Astrocyte (in vitro differentiated cells and primary cell): ENCODE measurements around the gene OR56A1. TPM values are rescaled to one million over a fixed set of nuclear protein-coding genes. Genes with fewer than 3 reads are reported as not detected.

Experiments used
- DNase-seq: peaks from one replicate; pipeline ENCODE4 v3.0.0-alpha.2; 2010; ENCODE audit warnings: low read depth
- FAIRE-seq: peaks from 2 replicates; lab custom pipeline; 2011; peaks lifted over from hg19 to GRCh38; lab: Jason Lieb, UNC
- H2AFZ ChIP-seq: 2 replicates; pipeline ENCODE4 v1.6.0; 2012; ENCODE audit warnings: low read depth, low read length, inconsistent platforms
- H3K27ac ChIP-seq: 2 replicates; pipeline ENCODE4 v1.5.1; 2011; ENCODE audit warnings: low read depth, low read length, inconsistent platforms
- H3K27me3 ChIP-seq: 2 replicates; pipeline ENCODE4 v1.6.0; 2011; ENCODE audit warnings: low read length, inconsistent platforms; ENCODE audit not compliant: insufficient read depth
- H3K36me3 ChIP-seq: 2 replicates; pipeline ENCODE4 v1.5.1; 2011; ENCODE audit warnings: low read length, inconsistent platforms; ENCODE audit not compliant: insufficient read depth
- H3K4me1 ChIP-seq: 2 replicates; pipeline ENCODE4 v1.5.1; 2011; ENCODE audit warnings: low read length, inconsistent platforms; ENCODE audit not compliant: insufficient read depth
- H3K4me2 ChIP-seq: 2 replicates; pipeline ENCODE4 v1.6.0; 2012; ENCODE audit warnings: low read length, inconsistent platforms
- H3K4me3 ChIP-seq: 2 replicates; pipeline ENCODE4 v1.5.1; 2011; ENCODE audit warnings: low read depth, mild to moderate bottlenecking, low read length, inconsistent platforms; ENCODE audit not compliant: insufficient read depth
- H3K79me2 ChIP-seq: 2 replicates; pipeline ENCODE4 v1.6.0; 2012; ENCODE audit warnings: mild to moderate bottlenecking, low read length, inconsistent platforms; ENCODE audit not compliant: insufficient read depth
- H3K9ac ChIP-seq: 2 replicates; pipeline ENCODE4 v1.6.0; 2012; ENCODE audit warnings: mild to moderate bottlenecking, low read length, inconsistent platforms
- H3K9me3 ChIP-seq: 2 replicates; pipeline ENCODE4 v1.5.1; 2012; ENCODE audit warnings: low read depth, mild to moderate bottlenecking, low read length, inconsistent platforms; ENCODE audit not compliant: insufficient read depth
- H4K20me1 ChIP-seq: 2 replicates; pipeline ENCODE4 v1.6.0; 2012; ENCODE audit warnings: low read length, inconsistent platforms; ENCODE audit not compliant: insufficient read depth
- H3K27ac Mint-ChIP-seq: one replicate; pipeline ENCODE4 v1.8.0; 2021; ENCODE audit warnings: mild to moderate bottlenecking, mixed read lengths; ENCODE audit not compliant: unreplicated experiment
- H3K27me3 Mint-ChIP-seq: one replicate; pipeline ENCODE4 v1.8.0; 2021; ENCODE audit warnings: low read depth, mixed read lengths; ENCODE audit not compliant: unreplicated experiment
- H3K36me3 Mint-ChIP-seq: one replicate; pipeline ENCODE4 v1.8.0; 2021; ENCODE audit warnings: low read depth, mixed read lengths; ENCODE audit not compliant: unreplicated experiment
- H3K4me1 Mint-ChIP-seq: one replicate; pipeline ENCODE4 v1.8.0; 2021; ENCODE audit warnings: low read depth, mixed read lengths; ENCODE audit not compliant: unreplicated experiment
- H3K4me3 Mint-ChIP-seq: one replicate; pipeline ENCODE4 v1.8.0; 2021; ENCODE audit warnings: mild to moderate bottlenecking, moderate library complexity, mixed read lengths; ENCODE audit not compliant: unreplicated experiment
- H3K9me3 Mint-ChIP-seq: one replicate; pipeline ENCODE4 v1.8.0; 2021; ENCODE audit warnings: mild to moderate bottlenecking, mixed read lengths; ENCODE audit not compliant: unreplicated experiment
- CTCF ChIP-seq: IDR thresholded peaks from 2 replicates; pipeline ENCODE4 v1.5.1; 2011; ENCODE audit warnings: low read depth, mild to moderate bottlenecking, inconsistent platforms, low read length, moderate library complexity; ENCODE audit not compliant: insufficient read depth
- EZH2 ChIP-seq: IDR thresholded peaks from 2 replicates; pipeline ENCODE4 v1.6.1; 2012; ENCODE audit warnings: mild to moderate bottlenecking, low read length, inconsistent platforms; ENCODE audit not compliant: insufficient read depth
- total RNA-seq: library from RNA; stranded (reverse); gene quantifications from 2 replicates; pipeline ENCODE4 v1.2.1, GENCODE V29; 2021

The OR56A1 gene
- total RNA-seq, 1 donor from 2014 or later, result not detected

GRCh38 chr11:5989203-5989602 lies 41.4 kb downstream of the OR56A1 start:
- no peaks in the 10 kb centered on the region for H3K36me3 ChIP-seq
- H3K27ac Mint-ChIP-seq, result no peak overlapping the region
- peaks cover 3% of the 10 kb centered on the region for H3K9me3 ChIP-seq
- no peak overlapping the region for H3K9ac ChIP-seq
- H3K27me3 ChIP-seq, result no peaks in the 10 kb centered on the region
- DNase-seq (no peak), FAIRE-seq (no peak)
- H3K79me2 ChIP-seq, result no peaks in the 10 kb centered on the region
- no peaks in the 10 kb centered on the region for H3K4me1 Mint-ChIP-seq
- H4K20me1 ChIP-seq, result no peaks in the 10 kb centered on the region
- H3K4me1 ChIP-seq, result no peaks in the 10 kb centered on the region
- H3K27me3 Mint-ChIP-seq, result peaks cover 10% of the 10 kb centered on the region
- no peak overlapping the region for H3K4me3 ChIP-seq
- no peak for TF ChIP-seq EZH2
- TF ChIP-seq CTCF, result no peak
- H3K4me2 ChIP-seq, result no peak overlapping the region
- no peaks in the 10 kb centered on the region for H3K36me3 Mint-ChIP-seq
- no peaks in the 10 kb centered on the region for H3K9me3 Mint-ChIP-seq
- no peak overlapping the region for H3K27ac ChIP-seq
- no peak overlapping the region for H3K4me3 Mint-ChIP-seq
- no peak overlapping the region for H2AFZ ChIP-seq

GRCh38 chr11:5986885-5987284 lies 43.7 kb downstream of the OR56A1 start, which contains the start of gene OR52L1:
OR52L1 (minus strand) TSS chr11:5986985; CDS start chr11:5986930, 55 bp downstream.
- Mint-ChIP-seq H3K4me1 (no peaks in the 10 kb centered on the region), H3K27ac (no peak within 1 kb of the TSS), H3K9me3 (no peaks in the 10 kb centered on the region), H3K36me3 (no peaks in the 10 kb centered on the region), H3K27me3 (peaks cover 10% of the 10 kb centered on the region), H3K4me3 (no peak within 1 kb of the TSS)
- H3K4me2 ChIP-seq, result no peak within 1 kb of the TSS
- peaks cover 5% of the 10 kb centered on the region for H3K9me3 ChIP-seq
- H4K20me1 ChIP-seq, result no peaks in the 10 kb centered on the region
- no peak for TF ChIP-seq CTCF
- no peak for TF ChIP-seq EZH2
- no peaks in the 10 kb centered on the region for H3K36me3 ChIP-seq
- no peak within 1 kb of the TSS for H2AFZ ChIP-seq
- no peak within 1 kb of the TSS for H3K27ac ChIP-seq
- H3K79me2 ChIP-seq, result no peaks in the 10 kb centered on the region
- no peaks in the 10 kb centered on the region for H3K27me3 ChIP-seq
- no peak within 1 kb of the TSS for H3K9ac ChIP-seq
- H3K4me1 ChIP-seq, result no peaks in the 10 kb centered on the region
- FAIRE-seq (no peak), DNase-seq (no peak)
- no peak within 1 kb of the TSS for H3K4me3 ChIP-seq

- Histone ChIP-seq H3K4me3 (no peak overlapping the region), H4K20me1 (no peaks in the 10 kb centered on the region), H3K9ac (no peak overlapping the region), H3K27ac (no peak overlapping the region), H3K4me2 (no peak overlapping the region), H3K27me3 (no peaks in the 10 kb centered on the region), H3K4me1 (no peaks in the 10 kb centered on the region), H3K36me3 (no peaks in the 10 kb centered on the region), H2AFZ (no peak overlapping the region), H3K79me2 (no peaks in the 10 kb centered on the region), H3K9me3 (peaks cover 3% of the 10 kb centered on the region)
- FAIRE-seq (no peak), DNase-seq (no peak)
- no peak for TF ChIP-seq EZH2
- TF ChIP-seq CTCF, result no peak
- Mint-ChIP-seq H3K4me1 (no peaks in the 10 kb centered on the region), H3K27ac (no peak overlapping the region), H3K36me3 (no peaks in the 10 kb centered on the region), H3K27me3 (peaks cover 2% of the 10 kb centered on the region), H3K9me3 (no peaks in the 10 kb centered on the region), H3K4me3 (no peak overlapping the region)
These were observed 47.1 kb downstream of the OR56A1 start for GRCh38 chr11:5983443-5983842.
